Natural killer cell (primary cell): ENCODE results near the gene SSC5D. TPM values are rescaled to one million over a fixed set of nuclear protein-coding genes. Genes with fewer than 3 reads are reported as not detected.
"Not testable (repeated sequence)": the region's sequence is repeated elsewhere in the genome, so short reads cannot be mapped to it uniquely, and the experiment has no call there.

Source experiments
- ATAC-seq, 3 donors: fragments of 150-1000 bp in 2 of 3; fragments of 200-7000 bp in 1 of 3; cut with Tn5 transposase; 1 replicate in 1 of 3; 2 replicates in 2 of 3; pipeline ENCODE4 v1.10.0; 2021; ENCODE audit warnings: mild to moderate bottlenecking in 2 of 3, moderate library complexity in 2 of 3
- DNase-seq, 2 donors: peaks; one replicate each; pipeline versions ENCODE4 v3.0.0 to v3.0.0-alpha.2; 2013 to 2021; ENCODE audit warnings: mixed read lengths in 1 of 2
- H3K27ac ChIP-seq: one replicate; pipeline ENCODE4 v1.5.1; 2013; ENCODE audit warnings: mild to moderate bottlenecking, low read length
- H3K27me3 ChIP-seq: one replicate; pipeline ENCODE4 v1.6.1; 2013; ENCODE audit warnings: low read length; ENCODE audit not compliant: control insufficient read depth, insufficient read depth
- H3K36me3 ChIP-seq: one replicate; pipeline ENCODE4 v1.6.1; 2013; ENCODE audit warnings: low read length; ENCODE audit not compliant: control insufficient read depth, insufficient read depth
- H3K4me1 ChIP-seq: one replicate; pipeline ENCODE4 v1.6.1; 2013; ENCODE audit warnings: low read length; ENCODE audit not compliant: control insufficient read depth, insufficient read depth
- H3K4me3 ChIP-seq: one replicate; pipeline ENCODE4 v1.5.1; 2013; ENCODE audit warnings: low read length
- H3K9me3 ChIP-seq: one replicate; pipeline ENCODE4 v1.6.1; 2013; ENCODE audit warnings: low read length; ENCODE audit not compliant: control insufficient read depth, insufficient read depth
- H3K27ac Mint-ChIP-seq, 2 donors: one replicate each; pipeline ENCODE4 v1.8.0; 2022; ENCODE audit warnings: mild to moderate bottlenecking in 2 of 2, mixed read lengths in 2 of 2, moderate library complexity in 1 of 2
- H3K27me3 Mint-ChIP-seq, 2 donors: one replicate each; pipeline ENCODE4 v1.8.0; 2022; ENCODE audit warnings: low read depth in 2 of 2, mixed read lengths in 2 of 2
- H3K36me3 Mint-ChIP-seq: one replicate; pipeline ENCODE4 v1.8.0; 2022; ENCODE audit warnings: mixed read lengths
- H3K4me1 Mint-ChIP-seq, 2 donors: one replicate each; pipeline ENCODE4 v1.8.0; 2022; ENCODE audit warnings: mixed read lengths in 2 of 2
- H3K4me3 Mint-ChIP-seq: one replicate; pipeline ENCODE4 v1.8.0; 2022; ENCODE audit warnings: mild to moderate bottlenecking, moderate library complexity, mixed read lengths
- H3K9me3 Mint-ChIP-seq, 2 donors: one replicate each; pipeline ENCODE4 v1.8.0; 2022; ENCODE audit warnings: mixed read lengths in 2 of 2
- CTCF ChIP-seq: fragments of 200-600 bp; IDR thresholded peaks from one replicate; pipeline ENCODE4 v1.8.0; 2022; ENCODE audit warnings: antibody characterized with exemption
- WGBS: methylation state at CpG from one replicate; pipeline ENCODE4 v1.1.7; 2013; ENCODE audit warnings: missing lambda C conversion rate; ENCODE audit not compliant: insufficient coverage; 5-methylcytosine and 5-hydroxymethylcytosine counted together
- intact Hi-C: fragments of 100-400 bp; cut with micrococcal nuclease; formaldehyde crosslinking; loops from one replicate; pipeline ENCODE4 v1.14.2; 2022
- total RNA-seq, 4 donors: library from RNA; stranded (reverse); fragments of 120-200 nt in 1 of 4; gene quantifications; one replicate each; pipeline versions ENCODE4 v1.2.3 to v1.2.4, GENCODE V29; 2013 to 2022

Gene SSC5D
- total RNA-seq, 3 donors from 2014 or later (not counting 1 experiment from before 2014, with no cell fraction given), result 0.11 to 0.68 (median 0.58) TPM

GRCh38 chr19:55528030-55528803 is 40.0 kb downstream of the SSC5D start:
- H3K4me1 Mint-ChIP-seq, result no peaks in the 10 kb centered on the region
- Histone ChIP-seq H3K27ac (no peak overlapping the region), H3K36me3 (no peaks in the 10 kb centered on the region), H3K4me3 (no peak overlapping the region), H3K9me3 (no peaks in the 10 kb centered on the region), H3K4me1 (peaks cover 4% of the 10 kb centered on the region), H3K27me3 (no peaks in the 10 kb centered on the region)
- ATAC-seq, result no peak
- no peaks in the 10 kb centered on the region for H3K36me3 Mint-ChIP-seq
- WGBS, result 82% methylated on average over 15 of the region's 15 CpGs
- no peak overlapping the region for H3K4me3 Mint-ChIP-seq
- H3K9me3 Mint-ChIP-seq, result no peaks in the 10 kb centered on the region
- TF ChIP-seq CTCF, result no peak
- intact Hi-C loops, result no loop called here
- DNase-seq, result no peak
- no peak overlapping the region for H3K27ac Mint-ChIP-seq
- H3K27me3 Mint-ChIP-seq, result peaks cover 0 to 3% of the 10 kb centered on the region in 2 donors

- no peak for TF ChIP-seq CTCF
- no peak overlapping the region for H3K4me3 ChIP-seq
- Mint-ChIP-seq H3K36me3 (no peaks in the 10 kb centered on the region), H3K27ac (no peak overlapping the region), H3K27me3 (no peaks in the 10 kb centered on the region), H3K4me3 (no peak overlapping the region), H3K4me1 (no peaks in the 10 kb centered on the region), H3K9me3 (no peaks in the 10 kb centered on the region)
- intact Hi-C loops, result no loop called here
- no peak for ATAC-seq
- H3K27ac ChIP-seq, result no peak overlapping the region
- no peak for DNase-seq
- 90% methylated on average over 56 of the region's 56 CpGs for WGBS
- no peaks in the 10 kb centered on the region for H3K27me3 ChIP-seq
- H3K36me3 ChIP-seq, result no peaks in the 10 kb centered on the region
- H3K9me3 ChIP-seq, result no peaks in the 10 kb centered on the region
- H3K4me1 ChIP-seq, result peaks cover 4% of the 10 kb centered on the region
Observed at GRCh38 chr19:55529636-55530234, 41.5 kb downstream of the SSC5D start.

GRCh38 chr19:55530996-55531395 is 42.8 kb downstream of the SSC5D start:
- Histone ChIP-seq H3K27ac (no peak overlapping the region), H3K9me3 (no peaks in the 10 kb centered on the region), H3K4me3 (no peak overlapping the region), H3K36me3 (no peaks in the 10 kb centered on the region), H3K4me1 (peaks cover 4% of the 10 kb centered on the region), H3K27me3 (no peaks in the 10 kb centered on the region)
- 93% methylated on average over 26 of the region's 26 CpGs for WGBS
- ATAC-seq (no peak), DNase-seq (no peak)
- no peaks in the 10 kb centered on the region for H3K4me1 Mint-ChIP-seq
- no peak overlapping the region for H3K27ac Mint-ChIP-seq
- no peak for TF ChIP-seq CTCF
- no peaks in the 10 kb centered on the region for H3K27me3 Mint-ChIP-seq
- H3K9me3 Mint-ChIP-seq, result no peaks in the 10 kb centered on the region
- H3K4me3 Mint-ChIP-seq, result no peak overlapping the region
- intact Hi-C loops, result no loop called here
- H3K36me3 Mint-ChIP-seq, result no peaks in the 10 kb centered on the region

GRCh38 chr19:55534280-55534679 is 46.0 kb downstream of the SSC5D start:
- ATAC-seq, H3K27ac ChIP-seq, intact Hi-C loops, H3K27ac Mint-ChIP-seq, H3K4me1 Mint-ChIP-seq, H3K36me3 ChIP-seq, H3K36me3 Mint-ChIP-seq, H3K4me3 Mint-ChIP-seq, H3K4me3 ChIP-seq, H3K9me3 Mint-ChIP-seq, H3K27me3 Mint-ChIP-seq, H3K9me3 ChIP-seq, DNase-seq, H3K27me3 ChIP-seq, H3K4me1 ChIP-seq: not testable (repeated sequence)
- 90% methylated on average over 7 of the region's 7 CpGs for WGBS
